Neural cell (in vitro differentiated cells): Measurements from ENCODE around the gene HOXB4. TPM values are rescaled to one million over a fixed set of nuclear protein-coding genes. Genes with fewer than 3 reads are reported as not detected.
"Not testable (repeated sequence)": the region's sequence is repeated elsewhere in the genome, so short reads cannot be mapped to it uniquely, and the experiment has no call there.

ENCODE experiments used
- H2AFZ ChIP-seq: fragments of 200-600, 300-800 bp; sonication (generic), shearing (Covaris generic); 2 replicates; pipeline ENCODE4 v1.6.0; 2014; ENCODE audit warnings: low read depth, mild to moderate bottlenecking, antibody characterized with exemption, low read length, moderate library complexity
- H3F3A ChIP-seq: fragments of 200-600 bp; shearing (Covaris generic); 2 replicates; pipeline ENCODE4 v1.6.1; 2016; ENCODE audit warnings: mild to moderate bottlenecking, moderate library complexity, mixed read lengths, antibody characterized with exemption, low read length; ENCODE audit not compliant: insufficient read depth, poor library complexity, severe bottlenecking
- H3K27ac ChIP-seq: fragments of 200-600, 300-800 bp; sonication (generic), shearing (Covaris generic); 2 replicates; pipeline ENCODE4 v1.5.1; 2014; ENCODE audit warnings: mild to moderate bottlenecking, low read length, moderate library complexity
- H3K27me3 ChIP-seq: fragments of 300-800, 200-600 bp; sonication (generic), shearing (Covaris generic); 2 replicates; pipeline ENCODE4 v1.6.0; 2014; ENCODE audit warnings: mild to moderate bottlenecking, low read depth, low read length, moderate library complexity; ENCODE audit not compliant: insufficient read depth
- H3K36me3 ChIP-seq: fragments of 300-800, 200-600 bp; sonication (generic), shearing (Covaris generic); 2 replicates; pipeline ENCODE4 v1.5.1; 2014; ENCODE audit warnings: mild to moderate bottlenecking, antibody characterized with exemption, low read length, moderate library complexity; ENCODE audit not compliant: insufficient read depth
- H3K4me2 ChIP-seq: fragments of 300-800, 200-600 bp; sonication (generic), shearing (Covaris generic); 2 replicates; pipeline ENCODE4 v1.6.0; 2014; ENCODE audit warnings: mild to moderate bottlenecking, low read length
- H3K4me3 ChIP-seq: fragments of 300-800, 200-600 bp; sonication (generic), shearing (Covaris generic); 2 replicates; pipeline ENCODE4 v1.5.1; 2014; ENCODE audit warnings: mild to moderate bottlenecking, low read length, moderate library complexity
- H3K79me2 ChIP-seq: fragments of 200-600 bp; shearing (Covaris generic); replicated peaks from 2 replicates; pipeline ENCODE4 v1.6.0; 2014; ENCODE audit warnings: mild to moderate bottlenecking, low read length, moderate library complexity; ENCODE audit not compliant: insufficient read depth
- H3K9ac ChIP-seq: fragments of 300-800, 200-600 bp; sonication (generic), shearing (Covaris generic); 2 replicates; pipeline ENCODE4 v1.6.1; 2016; ENCODE audit warnings: mild to moderate bottlenecking, low read length, mixed read lengths
- H3K9me2 ChIP-seq: fragments of 200-600 bp; shearing (Covaris generic); 2 replicates; pipeline ENCODE4 v1.6.1; 2016; ENCODE audit warnings: mild to moderate bottlenecking, low read length, mixed read lengths; ENCODE audit not compliant: insufficient read depth
- H3K9me3 ChIP-seq: fragments of 200-600, 300-800 bp; sonication (generic), shearing (Covaris generic); 2 replicates; pipeline ENCODE4 v1.6.1; 2016; ENCODE audit warnings: mild to moderate bottlenecking, mixed run types, low read length, moderate library complexity, mixed read lengths
- H4K20me1 ChIP-seq: fragments of 200-600 bp; shearing (Covaris generic); 2 replicates; pipeline ENCODE4 v1.6.1; 2016; ENCODE audit warnings: mild to moderate bottlenecking, mixed run types; ENCODE audit not compliant: insufficient read depth
- CTCF ChIP-seq: fragments of 450-650 bp; IDR thresholded peaks from 2 replicates; pipeline ENCODE4 v1.5.1; 2014; ENCODE audit warnings: antibody characterized with exemption, mild to moderate bottlenecking, moderate library complexity; ENCODE audit not compliant: poor library complexity, severe bottlenecking
- EP300 ChIP-seq: fragments of 450-650 bp; conservative IDR thresholded peaks from 2 replicates; pipeline ENCODE4 v1.6.1; 2014; ENCODE audit warnings: antibody characterized with exemption, mild to moderate bottlenecking, moderate library complexity; ENCODE audit not compliant: poor library complexity, severe bottlenecking
- EZH2 ChIP-seq: fragments of 200-600, 300-800 bp; shearing (Covaris generic), sonication (generic); IDR thresholded peaks from 2 replicates; pipeline ENCODE4 v1.6.1; 2014; ENCODE audit warnings: antibody characterized with exemption, low read length, borderline replicate concordance, mild to moderate bottlenecking; ENCODE audit not compliant: insufficient read depth, poor library complexity, severe bottlenecking
- MXI1 ChIP-seq: fragments of 450-650 bp; conservative IDR thresholded peaks from 2 replicates; pipeline ENCODE4 v1.6.1; 2014; ENCODE audit warnings: antibody characterized with exemption, mild to moderate bottlenecking; ENCODE audit not compliant: poor library complexity, severe bottlenecking
- POLR2AphosphoS5 ChIP-seq: IDR thresholded peaks from 2 replicates; pipeline ENCODE4 v1.6.1; 2012
- RAD21 ChIP-seq: fragments of 450-650 bp; conservative IDR thresholded peaks from 2 replicates; pipeline ENCODE4 v1.6.1; 2014; ENCODE audit warnings: antibody characterized with exemption, mild to moderate bottlenecking, moderate library complexity
- REST ChIP-seq: IDR thresholded peaks from 2 replicates; pipeline ENCODE4 v1.6.1; 2012; ENCODE audit warnings: borderline replicate concordance
- SMC3 ChIP-seq: fragments of 450-650 bp; conservative IDR thresholded peaks from 2 replicates; pipeline ENCODE4 v1.6.1; 2014; ENCODE audit warnings: antibody characterized with exemption, mild to moderate bottlenecking, moderate library complexity; ENCODE audit not compliant: poor library complexity
- TAF1 ChIP-seq: IDR thresholded peaks from 2 replicates; pipeline ENCODE4 v1.6.1; 2012; ENCODE audit warnings: low read depth
- polyA plus RNA-seq: library from polyadenylated mRNA; depleted of rRNA; stranded (reverse); fragments of >200 nt; gene quantifications from 2 replicates; pipeline ENCODE4 v1.2.3, GENCODE V29; 2014

HOXB4 gene
- polyA plus RNA-seq, 1 donor from 2014 or later = not detected

GRCh38 chr17:48537316-48537715 lies 40.8 kb downstream of the HOXB4 start:
- Histone ChIP-seq H3K4me3 (no peak overlapping the region), H3K4me2 (no peak overlapping the region), H3K27me3 (peaks cover 87% of the 10 kb centered on the region), H3K9me3 (no peaks in the 10 kb centered on the region), H3K79me2 (no peaks in the 10 kb centered on the region), H3F3A (no peaks in the 10 kb centered on the region), H2AFZ (no peak overlapping the region), H3K36me3 (no peaks in the 10 kb centered on the region), H4K20me1 (no peaks in the 10 kb centered on the region), H3K27ac (no peak overlapping the region), H3K9ac (no peak overlapping the region), H3K9me2 (no peaks in the 10 kb centered on the region)
- no peak for TF ChIP-seq SMC3

GRCh38 chr17:48535793-48536559 lies 42.2 kb downstream of the HOXB4 start:
- H2AFZ ChIP-seq, H3F3A ChIP-seq, H3K36me3 ChIP-seq, H3K4me3 ChIP-seq, H3K9ac ChIP-seq, H3K4me2 ChIP-seq, H3K9me3 ChIP-seq, H4K20me1 ChIP-seq, H3K79me2 ChIP-seq, H3K9me2 ChIP-seq, H3K27ac ChIP-seq: not testable (repeated sequence)
- H3K27me3 ChIP-seq = peaks cover 87% of the 10 kb centered on the region

GRCh38 chr17:48532261-48532660 lies 45.9 kb downstream of the HOXB4 start:
- TF ChIP-seq MXI1 (no peak), TAF1 (no peak), RAD21 (no peak), EZH2 (no peak), SMC3 (no peak), EP300 (no peak), POLR2AphosphoS5 (no peak), CTCF (no peak), REST (no peak)
- Histone ChIP-seq H3K27ac (no peak overlapping the region), H3K4me2 (no peak overlapping the region), H3K9me3 (no peaks in the 10 kb centered on the region), H3K4me3 (no peak overlapping the region), H3K9me2 (no peaks in the 10 kb centered on the region), H3F3A (no peaks in the 10 kb centered on the region), H3K27me3 (peaks cover 88% of the 10 kb centered on the region), H2AFZ (no peak overlapping the region), H3K79me2 (no peaks in the 10 kb centered on the region), H4K20me1 (no peaks in the 10 kb centered on the region), H3K9ac (no peak overlapping the region), H3K36me3 (no peaks in the 10 kb centered on the region)
